Adipocyte (in vitro differentiated cells): Measurements from ENCODE around the gene SLC13A2.

Source experiments
- DNase-seq: peaks from one replicate; pipeline ENCODE4 v3.0.0-alpha.2; 2015; ENCODE audit warnings: low read depth
- H3K27me3 ChIP-seq: replicated peaks from 2 replicates; pipeline ENCODE4 v1.7.0; 2013; ENCODE audit warnings: mild to moderate bottlenecking, low read length, moderate library complexity; ENCODE audit not compliant: control insufficient read depth, insufficient read depth
- H3K36me3 ChIP-seq: 2 replicates; pipeline ENCODE4 v1.7.0; 2013; ENCODE audit warnings: low read length, mild to moderate bottlenecking, moderate library complexity; ENCODE audit not compliant: control insufficient read depth, insufficient read depth, severe bottlenecking
- H3K4me1 ChIP-seq: 2 replicates; pipeline ENCODE4 v1.7.0; 2013; ENCODE audit warnings: mild to moderate bottlenecking, low read length, moderate library complexity; ENCODE audit not compliant: control insufficient read depth, insufficient read depth
- H3K4me3 ChIP-seq: 2 replicates; pipeline ENCODE4 v1.7.0; 2013; ENCODE audit warnings: mild to moderate bottlenecking, low read length, moderate library complexity
- H3K9ac ChIP-seq: 2 replicates; pipeline ENCODE4 v1.7.0; 2013; ENCODE audit warnings: mild to moderate bottlenecking, low read length, moderate library complexity
- H3K9me3 ChIP-seq: 2 replicates; pipeline ENCODE4 v1.7.0; 2013; ENCODE audit warnings: mild to moderate bottlenecking, low read length, moderate library complexity; ENCODE audit not compliant: control insufficient read depth

The SLC13A2 gene

GRCh38 chr17:28495635-28496034, 22.2 kb downstream of the SLC13A2 start:
- H3K27me3 ChIP-seq = peaks cover 37% of the 10 kb centered on the region
- no peaks in the 10 kb centered on the region for H3K36me3 ChIP-seq
- H3K9me3 ChIP-seq = no peaks in the 10 kb centered on the region
- H3K9ac ChIP-seq = no peak overlapping the region
- H3K4me3 ChIP-seq = no peak overlapping the region
- H3K4me1 ChIP-seq = no peaks in the 10 kb centered on the region
- no peak for DNase-seq

- no peak overlapping the region for H3K4me3 ChIP-seq
- H3K9ac ChIP-seq = no peak overlapping the region
- no peaks in the 10 kb centered on the region for H3K9me3 ChIP-seq
- no peak for DNase-seq
- peaks cover 33% of the 10 kb centered on the region for H3K27me3 ChIP-seq
- H3K4me1 ChIP-seq = no peaks in the 10 kb centered on the region
- no peaks in the 10 kb centered on the region for H3K36me3 ChIP-seq
Measured at GRCh38 chr17:28497931-28498330, 24.5 kb downstream of the SLC13A2 start.

- H3K4me1 ChIP-seq = no peaks in the 10 kb centered on the region
- DNase-seq = no peak
- H3K9ac ChIP-seq = no peak overlapping the region
- H3K27me3 ChIP-seq = peaks cover 34% of the 10 kb centered on the region
- H3K4me3 ChIP-seq = no peak overlapping the region
- H3K9me3 ChIP-seq = no peaks in the 10 kb centered on the region
- H3K36me3 ChIP-seq = no peaks in the 10 kb centered on the region
Measured at GRCh38 chr17:28498652-28499363, 25.4 kb downstream of the SLC13A2 start.

- no peak overlapping the region for H3K9ac ChIP-seq
- no peak overlapping the region for H3K4me3 ChIP-seq
- H3K9me3 ChIP-seq = no peaks in the 10 kb centered on the region
- no peaks in the 10 kb centered on the region for H3K4me1 ChIP-seq
- no peak for DNase-seq
- peaks cover 39% of the 10 kb centered on the region for H3K27me3 ChIP-seq
- H3K36me3 ChIP-seq = no peaks in the 10 kb centered on the region
Measured at GRCh38 chr17:28499364-28499664, 25.9 kb downstream of the SLC13A2 start.

GRCh38 chr17:28499684-28500357, 26.4 kb downstream of the SLC13A2 start:
- Histone ChIP-seq H3K4me3 (no peak overlapping the region), H3K9ac (no peak overlapping the region), H3K36me3 (no peaks in the 10 kb centered on the region), H3K9me3 (no peaks in the 10 kb centered on the region), H3K4me1 (no peaks in the 10 kb centered on the region), H3K27me3 (peaks cover 44% of the 10 kb centered on the region)
- no peak for DNase-seq

- peaks cover 44% of the 10 kb centered on the region for H3K27me3 ChIP-seq
- no peaks in the 10 kb centered on the region for H3K36me3 ChIP-seq
- H3K4me3 ChIP-seq = no peak overlapping the region
- H3K4me1 ChIP-seq = no peaks in the 10 kb centered on the region
- DNase-seq = no peak
- H3K9me3 ChIP-seq = no peaks in the 10 kb centered on the region
- no peak overlapping the region for H3K9ac ChIP-seq
Measured at GRCh38 chr17:28500712-28501379, 27.4 kb downstream of the SLC13A2 start.

- Histone ChIP-seq H3K9me3 (no peaks in the 10 kb centered on the region), H3K4me1 (no peaks in the 10 kb centered on the region), H3K9ac (no peak overlapping the region), H3K36me3 (no peaks in the 10 kb centered on the region), H3K4me3 (no peak overlapping the region), H3K27me3 (peaks cover 46% of the 10 kb centered on the region)
- no peak for DNase-seq
Measured at GRCh38 chr17:28501421-28502284, 28.2 kb downstream of the SLC13A2 start.

GRCh38 chr17:28503420-28503819, 30.0 kb downstream of the SLC13A2 start:
- Histone ChIP-seq H3K4me1 (peaks cover 3% of the 10 kb centered on the region), H3K9me3 (no peaks in the 10 kb centered on the region), H3K27me3 (peaks cover 55% of the 10 kb centered on the region)

GRCh38 chr17:28505986-28506665, 32.7 kb downstream of the SLC13A2 start, which contains the start of gene FOXN1:
TSS of gene FOXN1 (plus strand) at chr17:28506348. CDS start at chr17:28523970, 17,622 bp downstream.
- H3K4me1 ChIP-seq = peaks cover 3% of the 10 kb centered on the region
- no peak within 1 kb of the TSS for H3K9ac ChIP-seq
- no peak for DNase-seq
- no peaks in the 10 kb centered on the region for H3K9me3 ChIP-seq
- H3K36me3 ChIP-seq = no peaks in the 10 kb centered on the region
- no peak within 1 kb of the TSS for H3K4me3 ChIP-seq
- peaks cover 57% of the 10 kb centered on the region for H3K27me3 ChIP-seq

More at GRCh38 chr17:28503420-28503819, 30.0 kb downstream of the SLC13A2 start:
- no peak overlapping the region for H3K9ac ChIP-seq
- DNase-seq = no peak
- H3K4me3 ChIP-seq = no peak overlapping the region
- no peaks in the 10 kb centered on the region for H3K36me3 ChIP-seq

GRCh38 chr17:28506763-28507487, 33.5 kb downstream of the SLC13A2 start:
- DNase-seq = no peak
- Histone ChIP-seq H3K4me1 (peaks cover 3% of the 10 kb centered on the region), H3K9me3 (no peaks in the 10 kb centered on the region), H3K36me3 (no peaks in the 10 kb centered on the region), H3K4me3 (no peak overlapping the region), H3K9ac (no peak overlapping the region), H3K27me3 (peaks cover 63% of the 10 kb centered on the region)
